GM18508 (cell line): ENCODE results near the gene HECW1.
"Not testable (repeated sequence)": the region's sequence is repeated elsewhere in the genome, so short reads cannot be mapped to it uniquely, and the experiment has no call there.

ENCODE experiments used
- ATAC-seq: cut with Tn5 transposase; IDR thresholded peaks from one replicate; pipeline ENCODE4 v1.9.1; 2021; ENCODE audit warnings: moderate number of reproducible peaks; ENCODE audit not compliant: insufficient read depth, unreplicated experiment

The HECW1 gene

DNA sequence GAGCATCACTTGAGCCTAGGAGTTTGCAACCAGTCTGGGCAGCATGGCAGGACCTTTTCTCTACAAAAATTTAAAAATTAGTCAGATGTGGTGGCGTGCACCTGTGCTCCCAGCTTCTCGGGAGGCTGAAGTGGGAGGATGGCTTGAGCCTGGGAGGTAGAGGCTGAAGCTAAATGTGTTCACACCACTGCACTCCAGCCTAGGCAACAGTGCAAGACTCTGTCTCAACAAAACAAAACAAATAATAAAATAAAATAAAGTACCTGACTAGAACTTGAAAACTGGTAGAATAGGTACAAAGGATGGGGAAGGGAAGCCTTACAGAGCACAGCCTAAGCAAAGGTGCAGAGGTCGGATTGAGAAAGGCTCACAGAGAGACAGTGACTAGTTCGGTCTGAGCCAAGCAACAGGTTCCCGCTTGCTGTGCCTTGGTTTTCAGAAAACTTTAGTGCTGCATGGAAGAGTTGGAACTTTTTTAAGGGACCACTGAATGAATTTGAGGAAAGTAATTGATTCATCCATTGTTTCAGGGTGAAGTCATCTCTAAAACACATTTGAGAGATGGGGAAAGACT, 370.3 kb downstream of the HECW1 start:
- ATAC-seq: no peak

DNA sequence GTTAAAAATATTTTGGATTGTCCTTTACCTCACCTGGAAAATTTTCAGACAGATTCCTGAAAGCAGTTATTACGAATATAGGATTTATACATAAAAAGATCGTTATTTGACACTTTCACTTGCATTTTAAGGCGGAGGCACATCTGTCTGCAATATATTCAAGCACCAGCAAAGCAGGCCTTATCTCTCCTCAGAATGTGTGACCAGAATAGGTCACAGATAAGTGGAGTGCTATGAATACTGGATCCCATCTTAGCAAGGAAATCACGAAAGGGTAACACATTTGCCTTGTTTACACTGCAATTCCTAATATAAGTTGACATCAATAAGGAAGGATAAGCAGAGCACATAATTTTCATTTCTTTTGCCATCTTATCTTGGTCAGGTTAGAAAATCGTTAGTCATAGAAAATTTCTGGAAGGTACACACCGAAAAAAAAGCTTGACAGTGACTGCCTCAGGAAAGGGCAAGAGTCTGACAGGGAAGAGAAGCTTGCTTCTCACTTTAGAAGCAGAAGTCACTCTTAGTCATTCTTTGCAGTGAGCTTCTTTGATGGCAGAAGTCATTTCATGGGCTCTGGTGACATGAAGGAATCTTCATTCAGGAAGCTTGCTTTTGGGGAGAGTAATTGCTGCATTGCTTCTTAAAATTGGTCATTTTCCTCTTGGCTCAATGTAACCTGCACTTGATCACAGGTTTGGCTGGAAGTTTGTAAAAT, 372.4 kb downstream of the HECW1 start:
- ATAC-seq: no peak

DNA sequence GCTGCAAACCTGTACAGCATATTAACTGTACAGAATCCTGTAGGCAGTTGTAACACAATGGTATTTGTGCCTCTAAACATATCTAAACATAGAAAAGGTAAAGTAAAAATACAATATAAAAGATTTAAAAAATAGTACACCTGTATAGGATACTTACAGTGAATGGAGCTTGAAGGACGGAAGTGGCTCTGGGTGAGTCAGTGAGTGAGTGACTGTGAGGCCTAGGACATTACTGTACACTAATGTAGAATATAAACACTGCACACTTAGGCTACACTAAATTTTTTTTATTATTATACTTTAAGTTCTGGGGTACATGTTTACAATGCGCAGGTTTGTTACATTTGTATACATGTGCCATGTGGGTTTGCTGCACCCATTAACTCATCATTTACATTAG, 373.1 kb downstream of the HECW1 start:
- ATAC-seq: no peak

DNA sequence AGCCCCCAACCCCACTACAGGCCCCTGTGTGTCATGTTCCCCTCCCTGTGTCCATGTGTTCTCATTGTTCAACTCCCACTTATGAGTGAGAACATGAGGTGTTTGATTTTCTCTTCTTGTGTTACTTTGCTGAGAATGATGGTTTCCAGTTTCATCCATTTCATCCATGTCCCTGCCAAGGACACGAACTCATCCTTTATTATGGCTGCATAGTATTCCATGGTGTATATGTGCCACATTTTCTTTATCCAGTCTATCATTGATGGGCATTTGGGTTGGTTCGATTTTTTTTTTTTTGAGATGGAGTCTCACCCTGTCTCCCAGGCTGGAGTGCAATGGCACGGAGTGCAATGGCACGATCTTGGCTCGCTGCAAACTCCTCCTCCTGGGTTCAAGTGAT, 373.6 kb downstream of the HECW1 start:
- ATAC-seq: not testable (repeated sequence)

DNA sequence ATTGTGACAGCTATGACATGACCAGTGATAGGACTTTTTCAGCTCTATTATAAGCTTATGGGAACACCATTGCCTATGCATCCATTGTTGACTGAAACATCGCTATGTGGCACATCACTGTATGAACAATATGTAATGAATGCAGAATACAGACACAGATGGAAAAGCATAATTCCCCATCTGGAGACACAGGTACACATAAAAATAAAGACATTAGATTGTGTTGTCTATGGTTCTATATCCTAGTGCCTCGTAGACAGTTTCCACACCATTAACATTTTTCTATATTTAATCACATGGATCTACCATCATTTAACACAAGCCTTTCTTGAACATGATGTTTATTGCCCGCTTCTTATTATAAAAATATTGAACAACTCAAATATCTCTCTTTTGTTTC, 374.2 kb downstream of the HECW1 start:
- ATAC-seq: no peak

DNA sequence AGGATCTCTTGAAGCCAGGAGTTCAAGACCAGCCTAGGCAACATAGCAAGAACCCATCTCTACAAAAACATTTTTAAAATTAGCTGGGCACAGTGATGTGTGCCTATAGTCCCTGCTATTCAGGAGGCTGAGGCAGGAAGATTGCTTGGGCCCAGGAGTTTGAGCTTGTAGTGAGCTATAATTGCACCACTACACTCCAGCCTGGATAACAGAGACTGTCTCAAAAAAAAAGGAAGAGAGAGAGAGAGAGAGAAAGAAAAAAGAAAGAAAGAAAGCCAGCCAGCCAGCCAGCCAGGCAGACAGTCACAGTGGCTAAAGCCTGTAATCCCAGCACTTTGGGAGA, 375.3 kb downstream of the HECW1 start:
- no peak for ATAC-seq

DNA sequence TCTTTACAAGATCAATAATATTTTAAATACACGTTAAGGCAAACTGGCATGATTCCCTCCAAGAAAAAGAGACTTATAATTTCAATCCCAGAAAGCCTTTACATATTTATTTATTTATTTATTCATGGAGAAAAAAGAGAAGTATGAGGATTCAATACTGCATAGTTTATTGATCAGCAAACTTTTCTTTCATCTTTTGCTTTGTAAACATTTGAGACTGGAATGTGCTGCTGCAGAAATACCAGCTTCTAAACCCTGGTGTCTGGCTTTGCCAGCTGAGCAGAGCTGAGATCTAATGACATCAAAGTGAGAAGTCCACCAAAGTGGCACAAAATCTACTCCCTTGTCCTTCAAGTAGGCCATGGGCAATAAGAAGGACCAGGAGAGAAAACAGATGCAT, 376.8 kb downstream of the HECW1 start:
- no peak for ATAC-seq

DNA sequence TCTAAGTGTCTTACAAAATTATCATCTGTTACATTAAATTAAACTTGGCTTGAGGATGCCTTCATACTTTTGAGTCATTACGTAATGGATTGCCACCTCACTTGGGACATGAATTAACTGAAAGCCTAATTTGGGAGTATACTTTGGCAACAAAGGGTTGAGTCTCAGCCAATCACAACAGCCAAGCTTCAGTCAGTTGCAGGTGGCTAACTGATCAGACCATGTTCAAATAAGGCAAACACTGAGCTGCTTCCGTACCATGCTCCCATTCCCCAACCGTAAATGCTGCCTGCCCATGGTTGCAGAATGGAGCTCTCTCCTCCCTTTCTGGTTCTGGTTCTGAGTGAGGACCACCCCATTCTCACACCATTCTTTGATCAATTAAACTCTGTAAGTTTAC, 377.6 kb downstream of the HECW1 start:
- no peak for ATAC-seq

DNA sequence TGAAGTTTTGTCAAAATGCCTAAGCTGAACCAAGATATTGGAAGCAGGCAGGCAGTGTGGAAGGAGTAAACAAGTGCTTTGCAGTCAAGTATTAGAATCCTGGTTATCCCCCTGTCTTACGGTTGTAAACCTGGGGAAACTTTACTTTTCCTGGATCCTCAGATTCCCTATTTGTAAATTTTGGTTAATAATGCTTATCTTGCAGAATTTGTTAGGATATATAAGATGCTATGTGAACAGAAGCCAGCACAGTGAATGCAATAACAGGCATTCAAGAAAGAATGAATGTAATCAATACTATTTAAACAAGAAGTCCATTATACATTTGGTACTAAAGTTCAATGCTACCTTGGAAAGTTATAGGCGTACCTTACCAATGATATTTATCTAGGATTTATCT, 378.7 kb downstream of the HECW1 start:
- no peak for ATAC-seq

DNA sequence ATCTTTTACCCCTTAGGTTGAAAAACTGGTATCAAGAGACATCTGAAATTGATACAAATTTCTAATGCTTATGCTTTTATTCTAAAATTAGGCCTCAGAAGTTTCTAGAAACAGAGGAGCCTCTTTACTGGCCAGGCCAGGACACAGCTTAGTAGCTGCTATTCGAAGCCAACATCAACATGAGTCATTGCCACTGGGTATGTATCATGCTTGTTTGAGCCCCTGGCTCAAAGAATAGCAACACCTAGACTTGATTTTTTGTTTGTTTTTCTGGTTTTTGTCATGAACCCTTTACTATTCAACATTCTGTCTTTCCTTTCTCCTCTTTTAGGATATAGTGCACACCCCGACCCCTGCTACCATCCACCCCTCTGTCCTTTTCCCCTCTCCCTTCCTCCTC, 379.5 kb downstream of the HECW1 start:
- no peak for ATAC-seq

DNA sequence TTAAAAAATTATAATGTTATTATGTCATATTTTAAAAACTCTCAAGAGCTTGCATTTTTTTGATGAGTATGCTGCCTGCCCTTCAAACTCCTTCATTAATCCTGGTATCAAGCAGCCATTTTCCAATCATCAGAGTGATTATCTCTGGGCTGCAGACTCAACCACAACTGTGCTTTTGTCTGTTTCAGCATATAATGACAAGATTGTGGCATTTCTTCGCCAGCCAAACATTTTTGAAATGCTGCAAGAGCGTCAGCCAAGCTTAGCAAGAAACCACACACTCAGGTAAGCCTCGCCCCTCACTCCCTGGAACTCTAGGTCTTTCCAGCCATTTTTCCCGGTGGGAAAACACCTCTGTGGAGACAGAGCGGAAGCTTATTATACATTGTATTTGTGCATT, 380.4 kb downstream of the HECW1 start:
- no peak for ATAC-seq

DNA sequence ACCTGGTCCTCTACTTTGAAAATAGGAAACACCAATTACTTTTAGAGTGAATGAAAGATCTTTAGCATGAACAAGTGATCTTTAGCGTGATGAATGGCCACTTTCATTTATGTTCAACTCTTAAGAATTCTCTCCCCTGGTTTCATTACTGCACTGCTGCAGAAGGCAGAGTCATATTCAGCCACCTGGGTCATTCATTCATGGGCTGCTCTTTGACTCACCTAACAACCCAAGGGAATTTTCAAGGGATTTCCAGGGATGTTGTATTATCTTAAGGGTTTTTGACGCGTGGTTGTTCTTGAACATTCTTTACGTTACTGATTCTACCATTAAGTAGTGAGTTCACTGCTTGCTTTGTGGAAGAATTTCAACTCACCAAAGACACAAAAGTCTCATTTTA, 383.1 kb downstream of the HECW1 start:
- ATAC-seq: no peak

DNA sequence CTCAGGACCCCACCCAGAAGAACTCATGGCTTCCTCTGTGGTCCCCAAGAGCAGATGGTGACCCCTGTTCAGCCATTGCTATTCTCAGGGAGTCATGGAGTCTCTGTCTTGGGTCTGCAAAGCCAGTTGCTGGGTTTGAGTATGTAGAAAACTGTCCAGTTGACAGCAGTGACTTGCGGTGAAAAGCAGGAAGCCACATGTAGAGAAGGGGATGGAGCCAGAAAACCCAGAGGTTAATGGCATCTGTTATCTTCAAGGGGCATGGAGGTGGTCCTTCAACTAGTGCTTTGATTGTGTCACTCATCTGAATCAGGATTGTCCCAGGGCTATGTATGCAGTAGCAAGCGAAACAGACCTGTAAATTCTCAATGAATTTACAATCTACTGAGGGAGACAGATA, 384.1 kb downstream of the HECW1 start:
- ATAC-seq: no peak

DNA sequence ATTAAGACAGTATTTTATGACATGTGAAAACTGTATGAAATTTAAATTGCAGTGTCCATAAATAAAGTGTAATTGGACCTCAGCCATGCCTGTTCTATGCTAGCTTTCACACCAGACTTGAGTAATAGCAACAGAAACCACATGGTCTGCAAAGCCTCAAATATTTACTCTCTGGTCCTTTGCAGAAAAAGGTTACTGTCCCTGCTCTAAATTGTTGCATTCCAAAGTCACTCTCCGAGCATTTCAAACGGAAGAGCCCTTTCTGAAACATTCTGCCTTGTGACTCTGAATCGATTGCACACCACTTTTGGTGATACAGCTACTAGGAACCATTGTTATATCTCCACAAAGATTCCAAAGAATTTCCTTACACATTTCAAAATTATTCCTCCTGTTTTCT, 389.4 kb downstream of the HECW1 start:
- ATAC-seq: no peak

DNA sequence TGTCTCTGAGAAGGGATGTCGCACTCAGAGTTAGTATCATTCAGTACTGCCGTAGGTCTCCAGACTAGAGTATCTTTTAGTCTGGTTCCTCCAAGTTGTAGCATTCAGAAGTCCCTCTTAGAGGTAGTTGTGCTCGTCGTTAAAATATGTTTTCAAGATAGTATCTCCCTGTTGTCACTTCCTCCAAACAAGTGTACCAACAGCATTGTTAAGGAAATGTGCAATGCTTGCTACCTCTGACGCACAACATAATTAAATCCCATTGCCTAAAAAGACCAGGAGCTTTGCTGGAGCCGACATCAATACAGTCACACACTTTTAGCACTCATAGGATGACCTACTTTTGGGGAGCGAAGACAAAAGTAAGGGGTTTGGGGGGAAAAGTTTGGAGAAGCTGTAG, 390.5 kb downstream of the HECW1 start:
- no peak for ATAC-seq

DNA sequence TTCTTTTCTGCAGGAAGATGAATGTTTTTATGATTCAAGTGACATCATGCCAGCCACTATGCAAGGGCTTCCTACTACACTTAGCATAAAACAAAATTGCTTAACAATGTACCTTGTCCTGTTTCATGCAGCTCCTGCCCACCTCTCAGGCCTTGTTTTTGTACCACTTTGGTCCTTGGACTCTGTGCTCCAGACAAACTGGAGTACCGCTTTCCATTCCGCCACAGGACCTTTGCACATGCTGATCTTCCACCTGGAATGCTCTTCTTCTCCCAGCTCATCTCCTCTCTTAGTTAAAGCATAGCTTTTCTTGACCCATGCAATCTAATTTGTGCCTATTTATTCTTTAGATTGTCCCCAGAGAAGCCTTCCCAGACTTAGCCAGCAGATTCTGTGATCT, 393.0 kb downstream of the HECW1 start:
- ATAC-seq: no peak

DNA sequence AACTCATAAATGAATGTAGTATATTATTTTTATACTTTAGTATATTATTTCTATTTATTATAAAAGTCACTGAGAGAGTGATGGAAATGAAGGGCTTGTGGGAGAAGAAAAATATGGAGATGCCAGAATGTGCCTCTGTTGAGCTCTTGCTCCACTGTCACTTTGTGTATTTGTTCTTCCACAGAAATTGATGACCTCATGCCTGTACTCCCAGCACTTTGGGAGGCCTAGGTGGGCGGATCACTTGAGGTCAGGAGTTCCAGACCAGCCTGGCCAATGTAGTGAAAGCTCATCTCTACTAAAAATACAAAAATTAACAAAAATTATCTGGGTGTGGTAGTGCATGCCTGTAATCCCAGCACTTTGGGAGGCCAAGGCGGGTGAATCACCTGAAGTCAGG, 394.0 kb downstream of the HECW1 start:
- no peak for ATAC-seq

DNA sequence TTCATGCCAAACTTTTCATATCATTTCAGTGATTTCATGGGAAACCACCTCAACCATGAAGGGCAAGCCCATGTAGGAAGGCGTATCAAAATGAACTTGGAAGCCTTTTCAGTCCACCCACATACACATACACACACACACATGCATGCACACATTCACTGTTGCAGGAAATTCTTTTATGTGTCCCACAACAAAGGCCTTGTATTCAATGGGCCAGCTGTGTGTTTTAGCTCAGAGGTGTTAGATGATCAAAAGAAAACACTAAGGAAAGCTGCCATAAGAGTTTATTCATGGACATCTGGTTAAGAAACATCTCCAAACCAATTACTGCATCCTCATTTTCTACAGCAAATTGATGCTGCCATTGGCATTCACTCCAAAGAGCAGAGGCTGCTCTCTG, 396.0 kb downstream of the HECW1 start:
- ATAC-seq: no peak

DNA sequence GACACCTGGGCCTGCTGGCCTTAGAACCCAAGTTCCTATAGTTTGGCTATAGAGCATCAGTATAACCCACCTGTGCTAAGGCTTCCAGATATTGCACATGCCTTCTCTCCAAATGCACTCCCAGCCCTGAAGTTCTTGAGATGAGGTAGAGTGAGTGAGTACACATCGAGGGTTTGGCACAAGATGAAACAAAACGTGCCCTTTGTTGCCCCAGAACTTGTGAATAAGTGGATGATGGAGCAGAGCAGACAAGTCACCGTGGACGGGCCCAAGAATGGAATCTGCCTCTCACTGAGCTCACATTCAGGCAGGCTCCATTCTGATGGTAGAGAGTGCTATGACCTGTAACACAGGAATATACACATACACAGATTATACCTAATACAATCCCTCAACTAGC, 397.5 kb downstream of the HECW1 start:
- ATAC-seq: no peak

DNA sequence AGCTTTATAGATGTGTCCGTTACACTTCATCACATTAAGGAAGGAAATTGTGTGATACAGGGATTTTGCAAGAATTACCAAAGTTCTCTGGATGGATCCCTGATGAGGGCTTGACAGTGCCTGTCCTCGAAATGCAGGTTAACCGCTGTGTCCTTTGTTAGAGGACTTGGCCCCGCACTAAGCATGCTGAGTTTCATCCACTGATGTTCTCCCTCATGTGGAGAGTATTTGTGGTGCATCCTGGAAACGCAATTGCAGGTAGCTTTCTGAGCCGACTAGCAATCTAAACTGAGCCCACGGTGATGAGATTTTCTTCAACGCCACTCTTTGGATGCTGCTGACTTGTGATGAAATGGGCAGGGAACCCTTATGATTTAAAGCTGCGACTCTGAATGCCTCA, 398.6 kb downstream of the HECW1 start:
- ATAC-seq: no peak

DNA sequence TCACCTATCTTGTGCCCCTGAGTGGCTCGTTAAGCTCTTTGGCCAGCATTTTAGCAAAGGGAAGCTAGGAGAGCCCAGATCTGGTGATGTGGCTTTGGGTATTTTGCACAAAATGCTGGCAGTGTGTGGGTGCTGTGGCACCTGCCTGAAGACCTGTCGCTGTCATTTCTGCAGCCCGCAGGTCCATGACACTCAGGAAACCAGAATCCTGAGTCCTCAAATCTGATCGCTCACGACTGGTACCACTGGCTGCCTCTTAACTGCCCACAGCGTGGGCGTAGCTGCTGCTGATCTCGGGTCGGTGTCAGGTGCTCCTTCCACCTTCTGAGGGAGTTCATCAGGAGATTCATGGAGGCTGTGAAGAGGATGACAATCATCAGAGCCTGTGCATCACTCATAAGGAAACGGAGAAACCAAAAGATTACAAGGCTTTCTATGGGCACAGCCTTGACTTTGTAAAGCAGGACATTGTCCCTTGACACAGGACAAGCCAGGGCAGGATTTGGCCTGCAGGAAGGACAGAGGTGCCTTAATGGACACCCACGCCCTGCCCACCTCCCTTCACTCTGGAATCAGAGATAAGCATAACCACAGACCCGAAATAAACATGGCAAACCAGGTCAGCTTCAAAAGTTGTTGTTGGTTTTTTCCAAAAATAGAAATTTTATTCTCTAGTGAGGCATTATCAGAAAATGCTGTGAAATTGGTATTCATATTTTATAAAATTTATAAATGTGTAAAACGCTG, 399.5 kb downstream of the HECW1 start:
- no peak for ATAC-seq

DNA sequence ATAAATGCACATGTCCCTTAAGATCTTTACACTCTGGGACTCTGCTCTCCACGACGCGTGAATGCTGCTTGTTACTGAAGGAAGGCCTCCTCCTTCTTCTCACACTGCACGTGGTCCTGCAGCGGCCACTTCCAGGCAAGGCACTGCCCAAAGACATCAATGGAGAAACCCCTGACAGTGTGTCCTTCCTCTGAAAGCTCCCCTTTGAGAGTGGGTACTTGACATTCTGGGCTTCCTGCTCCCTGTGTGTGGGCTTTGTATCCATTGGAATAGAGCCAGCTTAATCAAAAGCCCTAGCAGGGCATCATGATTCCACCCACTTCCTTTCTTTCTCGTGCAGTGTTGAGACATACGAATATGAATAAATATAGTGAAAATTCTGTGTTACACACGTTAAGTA, 400.8 kb downstream of the HECW1 start:
- ATAC-seq: no peak
